HT1080 (cell line): ENCODE measurements around the gene DIS3L2. TPM values are rescaled to one million over a fixed set of nuclear protein-coding genes. Genes with fewer than 3 reads are reported as not detected.
A peak's percentile ranks its signal among the peaks of the same experiment; 100 is the strongest.
"Not testable (repeated sequence)": the region's sequence is repeated elsewhere in the genome, so short reads cannot be mapped to it uniquely, and the experiment has no call there.

Experiments
- DNase-seq: peaks from one replicate; pipeline ENCODE4 v3.0.0-alpha.2; 2015; ENCODE audit warnings: low read depth
- total RNA-seq: library from RNA; depleted of rRNA; stranded (reverse); fragments of >200 nt; shearing (Covaris generic); gene quantifications from 2 replicates; pipeline ENCODE4 v1.2.3, GENCODE V29; 2014

The DIS3L2 gene
- total RNA-seq, 1 experiment from 2014 or later = 25.7 TPM

- DNase-seq = no peak
These were observed 200.7 kb downstream of the DIS3L2 start for GRCh38 chr2:232162187-232162586.

GRCh38 chr2:232170396-232170795, 208.9 kb downstream of the DIS3L2 start:
- no peak for DNase-seq

GRCh38 chr2:232174662-232175061, 213.1 kb downstream of the DIS3L2 start:
- no peak for DNase-seq

GRCh38 chr2:232176587-232176986, 215.1 kb downstream of the DIS3L2 start:
- DNase-seq = not testable (repeated sequence)

- no peak for DNase-seq
These were observed 221.8 kb downstream of the DIS3L2 start for GRCh38 chr2:232183279-232183678.

GRCh38 chr2:232184346-232184745, 222.8 kb downstream of the DIS3L2 start:
- DNase-seq = no peak

- DNase-seq = no peak
These were observed 229.3 kb downstream of the DIS3L2 start for GRCh38 chr2:232190796-232191195.

- DNase-seq = no peak
These were observed 234.0 kb downstream of the DIS3L2 start for GRCh38 chr2:232195487-232195886.

- no peak for DNase-seq
These were observed 235.3 kb downstream of the DIS3L2 start for GRCh38 chr2:232196802-232197201.

GRCh38 chr2:232200195-232200594, 238.7 kb downstream of the DIS3L2 start:
- DNase-seq = no peak

GRCh38 chr2:232203166-232203891, 241.8 kb downstream of the DIS3L2 start:
- no peak for DNase-seq

- DNase-seq = peak; percentile 10
These were observed 242.4 kb downstream of the DIS3L2 start for GRCh38 chr2:232203936-232204335.

- DNase-seq = no peak
These were observed 243.0 kb downstream of the DIS3L2 start for GRCh38 chr2:232204457-232204931.

- DNase-seq = no peak
These were observed 245.7 kb downstream of the DIS3L2 start for GRCh38 chr2:232207174-232207573.

GRCh38 chr2:232210306-232210705, 248.8 kb downstream of the DIS3L2 start:
- no peak for DNase-seq

GRCh38 chr2:232211743-232212686, 250.5 kb downstream of the DIS3L2 start:
- no peak for DNase-seq

GRCh38 chr2:232213176-232213575, 251.7 kb downstream of the DIS3L2 start:
- DNase-seq = no peak

- DNase-seq = no peak
These were observed 252.5 kb downstream of the DIS3L2 start for GRCh38 chr2:232214053-232214452.

- no peak for DNase-seq
These were observed 254.5 kb downstream of the DIS3L2 start for GRCh38 chr2:232216028-232216427.

- no peak for DNase-seq
These were observed 257.4 kb downstream of the DIS3L2 start for GRCh38 chr2:232218778-232219495.

- DNase-seq = no peak
These were observed 258.0 kb downstream of the DIS3L2 start for GRCh38 chr2:232219496-232219870.

GRCh38 chr2:232219932-232220331, 258.4 kb downstream of the DIS3L2 start:
- no peak for DNase-seq
